DMS153 (cell line): ENCODE results near the gene RCOR3.
A peak's percentile ranks its signal among the peaks of the same experiment; 100 is the strongest.
"Not testable (repeated sequence)": the region's sequence is repeated elsewhere in the genome, so short reads cannot be mapped to it uniquely, and the experiment has no call there.

Experiments
- DNase-seq: peaks from one replicate; lab custom pipeline; 2025; lab: John Stamatoyannopoulos, UW

The RCOR3 gene

GRCh38 chr1:211260141-211261107, 1.3 kb downstream of the RCOR3 start:
- peak; percentile 71 for DNase-seq

GRCh38 chr1:211261229-211261628, 2.1 kb downstream of the RCOR3 start:
- no peak for DNase-seq

GRCh38 chr1:211263022-211263421, 3.9 kb downstream of the RCOR3 start:
- DNase-seq, result not testable (repeated sequence)

GRCh38 chr1:211267204-211267857, 8.2 kb downstream of the RCOR3 start:
- no peak for DNase-seq

- no peak for DNase-seq
Observed at GRCh38 chr1:211279340-211279739, 20.2 kb downstream of the RCOR3 start.

DNA sequence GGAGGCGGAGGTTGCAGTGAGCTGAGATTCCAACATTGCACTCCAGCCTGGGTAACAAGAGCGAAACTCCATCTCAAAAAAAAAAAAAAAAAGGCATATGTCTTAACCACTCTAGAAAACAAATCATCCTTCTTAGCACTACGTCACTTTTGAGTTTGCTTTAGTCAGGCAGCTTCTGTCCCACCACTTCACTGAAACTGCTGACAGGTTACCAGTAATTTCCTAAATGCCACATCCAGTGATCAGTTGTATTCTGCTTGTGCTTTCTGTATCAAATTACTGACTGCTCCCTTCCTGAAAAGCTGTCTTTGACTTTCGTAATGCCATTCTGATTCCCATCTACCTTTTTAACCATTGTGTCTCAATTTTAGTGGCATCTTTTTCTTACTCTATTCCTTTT, 21.7 kb downstream of the RCOR3 start:
- no peak for DNase-seq

- no peak for DNase-seq
Observed at GRCh38 chr1:211281320-211282022, 22.3 kb downstream of the RCOR3 start.

GRCh38 chr1:211282023-211282373, 22.8 kb downstream of the RCOR3 start:
- DNase-seq, result no peak

GRCh38 chr1:211285196-211285595, 26.0 kb downstream of the RCOR3 start:
- no peak for DNase-seq

GRCh38 chr1:211287218-211287617, 28.1 kb downstream of the RCOR3 start:
- DNase-seq, result no peak

- DNase-seq, result no peak
Observed at GRCh38 chr1:211292411-211292810, 33.2 kb downstream of the RCOR3 start.

DNA sequence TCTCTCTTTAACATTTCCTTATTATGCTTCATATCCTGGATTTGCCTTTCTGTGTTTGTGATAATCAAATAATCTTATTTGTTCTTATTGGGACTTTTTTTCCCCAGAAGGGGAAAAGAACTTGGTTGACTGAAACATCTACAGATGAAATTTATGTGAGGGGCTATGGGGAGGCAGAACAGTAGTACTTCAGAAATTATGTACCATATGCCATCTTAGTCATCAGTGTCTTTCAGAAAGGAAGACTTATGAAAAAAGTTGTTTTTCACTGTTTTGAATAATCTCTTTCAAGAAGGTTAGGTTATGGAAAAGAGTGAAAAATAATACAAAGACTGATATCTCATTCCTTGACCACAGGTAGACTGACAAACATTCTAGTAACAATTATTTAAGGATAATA, 37.2 kb downstream of the RCOR3 start:
- no peak for DNase-seq

DNA sequence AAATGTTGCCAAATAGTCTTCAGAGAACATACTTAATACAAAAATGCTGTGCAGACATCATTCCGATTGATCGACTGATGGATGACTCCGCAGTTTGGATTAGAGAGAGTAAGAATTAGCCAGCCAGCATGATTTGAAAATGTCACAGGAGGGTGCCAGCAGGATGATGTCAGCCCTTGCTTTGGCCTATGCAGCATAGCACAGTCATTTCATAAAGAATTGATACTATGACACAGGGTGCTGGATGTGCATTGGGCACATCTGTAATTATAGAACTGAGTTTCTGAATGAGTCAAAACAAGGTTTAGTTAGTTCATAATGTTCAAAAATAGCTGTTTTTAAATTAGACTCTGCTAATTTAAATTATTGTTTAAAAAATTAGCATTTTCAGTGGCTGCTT, 45.9 kb downstream of the RCOR3 start:
- no peak for DNase-seq

DNA sequence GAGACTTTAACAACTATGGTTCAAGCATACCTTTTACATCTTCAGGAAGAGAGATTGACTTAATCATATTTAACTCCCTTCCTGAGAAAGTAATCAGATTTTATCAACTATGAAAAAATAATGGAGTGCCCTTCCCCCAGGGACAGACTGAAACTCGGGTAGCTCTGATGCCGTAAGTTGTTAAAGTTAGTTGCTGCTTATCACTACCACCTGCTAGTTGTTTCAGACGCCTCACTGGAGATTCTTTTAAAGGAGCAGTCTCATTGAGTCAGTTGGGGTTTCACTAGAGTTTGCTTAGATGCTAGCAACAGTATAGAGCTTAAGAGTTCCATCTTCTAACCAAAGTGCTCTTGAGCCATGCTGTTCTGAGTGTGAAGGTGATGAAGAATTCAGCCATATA, 50.5 kb downstream of the RCOR3 start:
- no peak for DNase-seq

GRCh38 chr1:211313392-211313791, 54.2 kb downstream of the RCOR3 start:
- DNase-seq, result no peak

- DNase-seq, result no peak
Observed at GRCh38 chr1:211318576-211319280, 59.6 kb downstream of the RCOR3 start.

DNA sequence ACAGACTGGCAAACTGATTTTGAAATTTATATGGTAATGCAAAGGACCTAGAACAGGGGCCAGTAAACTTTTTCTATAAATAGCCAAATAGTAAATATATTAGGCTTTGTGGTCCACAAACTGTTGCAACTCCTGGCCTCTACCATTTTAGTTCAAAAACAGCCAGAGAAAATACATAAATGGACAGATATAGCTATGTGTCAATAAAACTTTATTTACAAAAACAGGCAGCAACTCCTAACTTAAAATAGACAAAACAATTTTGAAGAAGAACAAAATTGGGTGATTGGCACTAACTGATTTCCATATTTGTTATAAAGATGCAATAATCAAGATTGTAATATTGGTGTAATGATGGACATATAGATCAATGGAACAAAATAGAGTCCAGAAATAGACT, 60.7 kb downstream of the RCOR3 start:
- no peak for DNase-seq

GRCh38 chr1:211320980-211321379, 61.8 kb downstream of the RCOR3 start:
- no peak for DNase-seq

GRCh38 chr1:211321646-211322045, 62.5 kb downstream of the RCOR3 start:
- DNase-seq, result not testable (repeated sequence)

DNA sequence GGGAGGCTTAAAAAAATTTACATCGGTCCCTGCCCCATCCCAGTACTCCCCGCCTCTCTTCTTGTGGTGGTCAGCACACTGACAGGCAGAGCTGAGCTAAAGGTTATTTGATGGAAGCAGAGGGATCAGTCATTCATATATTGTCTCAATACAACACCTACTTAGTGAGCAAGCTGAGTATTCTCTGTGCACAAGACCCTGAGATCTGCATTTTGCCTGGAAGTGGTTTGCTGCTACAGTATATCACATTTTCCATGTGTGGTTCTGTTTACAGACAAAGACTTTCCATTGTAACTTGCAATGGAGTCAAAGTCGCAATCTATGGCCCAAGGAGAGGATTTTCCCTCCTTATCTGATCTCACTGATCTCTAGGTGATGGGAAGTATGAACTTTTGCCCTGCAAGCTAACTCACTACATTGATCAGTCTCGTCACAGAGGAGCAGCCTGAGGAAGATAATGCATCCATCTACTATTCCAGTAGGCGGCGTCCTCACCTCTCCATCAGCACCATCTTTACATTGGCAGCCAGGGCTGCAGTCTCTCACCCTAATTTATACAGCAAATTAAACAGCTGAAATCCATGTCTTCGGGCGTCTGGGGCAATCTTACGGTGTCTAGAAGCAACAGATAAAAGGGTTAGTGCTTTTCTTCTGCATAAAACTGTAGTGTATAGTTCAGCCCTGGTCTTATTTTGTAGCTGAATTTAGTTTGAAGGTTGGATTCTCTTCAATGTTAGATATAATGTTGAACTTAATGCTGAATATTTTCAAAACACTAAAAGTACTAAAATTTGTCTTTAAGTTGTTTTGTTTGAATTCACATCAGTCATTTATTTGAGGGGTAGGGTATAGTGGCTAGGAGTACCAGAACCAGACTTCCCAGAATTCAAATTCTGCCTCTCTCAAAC, 64.2 kb downstream of the RCOR3 start:
- DNase-seq, result peak; percentile 43
